CD8-positive, alpha-beta memory T cell (primary cell): Measurements from ENCODE around the gene VRK2. TPM values are rescaled to one million over a fixed set of nuclear protein-coding genes. Genes with fewer than 3 reads are reported as not detected.

Source experiments
- CTCF ChIA-PET: fragments of 350-600 bp; sonication (Branson Sonifier 250); formaldehyde crosslinking; loops from one replicate; lab custom pipeline; 2021; ENCODE audit warnings: antibody characterized with exemption; lab: Charles Lee
- POLR2A ChIA-PET: fragments of 350-600 bp; sonication (Branson Sonifier 250); formaldehyde crosslinking; loops from one replicate; lab custom pipeline; 2021; ENCODE audit warnings: antibody characterized with exemption; lab: Charles Lee
- DNase-seq, 5 donors: peaks; one replicate each; pipeline versions ENCODE4 v3.0.0 to v3.0.0-alpha.2; 2020 to 2022; ENCODE audit warnings: mixed read lengths in 1 of 5
- H3K27ac ChIP-seq: one replicate; pipeline ENCODE4 v1.7.0; 2013; ENCODE audit warnings: low read depth, mild to moderate bottlenecking, low read length, moderate library complexity
- H3K27me3 ChIP-seq: 2 replicates; pipeline ENCODE4 v1.7.0; 2013; ENCODE audit warnings: low read length, mild to moderate bottlenecking; ENCODE audit not compliant: insufficient read depth, poor library complexity, severe bottlenecking
- H3K36me3 ChIP-seq: 2 replicates; pipeline ENCODE4 v1.7.0; 2013; ENCODE audit warnings: mild to moderate bottlenecking, low read length, moderate library complexity; ENCODE audit not compliant: insufficient read depth
- H3K4me1 ChIP-seq: 2 replicates; pipeline ENCODE4 v1.7.0; 2013; ENCODE audit warnings: mild to moderate bottlenecking, low read length, moderate library complexity; ENCODE audit not compliant: insufficient read depth
- H3K4me3 ChIP-seq: 2 replicates; pipeline ENCODE4 v1.7.0; 2013; ENCODE audit warnings: mild to moderate bottlenecking, low read length
- H3K9me3 ChIP-seq: 2 replicates; pipeline ENCODE4 v1.7.0; 2013; ENCODE audit warnings: mild to moderate bottlenecking, low read length
- H3K27ac Mint-ChIP-seq, 8 donors: one replicate each; pipeline ENCODE4 v1.8.0; 2020 to 2021; ENCODE audit warnings: mixed read lengths in 8 of 8, mild to moderate bottlenecking in 6 of 8, inconsistent platforms in 3 of 8, moderate library complexity in 3 of 8
- H3K27me3 Mint-ChIP-seq, 2 donors: one replicate each; pipeline ENCODE4 v1.8.0; 2020 to 2021; ENCODE audit warnings: mixed read lengths in 2 of 2, mild to moderate bottlenecking in 1 of 2, moderate library complexity in 1 of 2
- H3K36me3 Mint-ChIP-seq, 3 donors: one replicate each; pipeline ENCODE4 v1.8.0; 2020 to 2021; ENCODE audit warnings: mixed read lengths in 3 of 3, inconsistent platforms in 1 of 3, mild to moderate bottlenecking in 1 of 3
- H3K4me1 Mint-ChIP-seq, 3 donors: one replicate each; pipeline ENCODE4 v1.8.0; 2020 to 2021; ENCODE audit warnings: mixed read lengths in 3 of 3, inconsistent platforms in 1 of 3, mild to moderate bottlenecking in 1 of 3
- H3K4me3 Mint-ChIP-seq, 7 donors: one replicate each; pipeline ENCODE4 v1.8.0; 2020 to 2021; ENCODE audit warnings: mixed read lengths in 7 of 7, mild to moderate bottlenecking in 6 of 7, moderate library complexity in 4 of 7, inconsistent platforms in 2 of 7
- H3K9me3 Mint-ChIP-seq, 5 donors: one replicate each; pipeline ENCODE4 v1.8.0; 2020 to 2022; ENCODE audit warnings: mixed read lengths in 5 of 5, mild to moderate bottlenecking in 3 of 5, moderate library complexity in 2 of 5, inconsistent platforms in 1 of 5
- polyA plus RNA-seq: library from polyadenylated mRNA; unstranded; fragments of 300-500 nt; fragmentation: Illumina TruSeq; gene quantifications from one replicate; pipeline ENCODE4 v1.2.3, GENCODE V29; 2021
- total RNA-seq, 2 experiments: library from RNA; stranded (reverse); gene quantifications; one replicate each; pipeline ENCODE4 v1.2.3, GENCODE V29; 2021

The VRK2 gene
- total and polyA plus RNA-seq, 3 experiments from 2014 or later: 21.8 to 30.4 (median 27.6) TPM

DNA sequence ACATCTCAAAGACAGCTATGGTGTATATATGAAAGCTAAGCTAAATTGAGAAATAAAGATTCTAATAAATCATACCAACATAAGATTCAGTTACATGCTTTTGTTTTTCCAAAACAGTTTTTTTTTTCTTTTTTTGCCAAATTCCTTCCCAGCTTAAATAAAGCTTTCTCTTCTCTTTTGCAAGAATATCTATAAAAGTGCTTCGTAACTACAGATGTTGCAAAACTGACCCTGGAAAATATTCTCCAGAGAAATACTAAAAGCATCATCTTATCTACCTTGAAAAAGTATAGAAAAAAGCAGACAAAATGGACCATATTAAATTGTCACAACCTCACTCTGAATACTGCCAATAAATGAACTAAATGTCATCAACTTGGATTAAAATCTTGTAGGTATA is 155.8 kb downstream of the VRK2 start:
- no peak overlapping the region for H3K4me3 ChIP-seq
- H3K36me3 ChIP-seq: no peaks in the 10 kb centered on the region
- no peak overlapping the region for H3K27ac Mint-ChIP-seq
- no peak overlapping the region for H3K27ac ChIP-seq
- no peaks in the 10 kb centered on the region for H3K27me3 ChIP-seq
- no peak overlapping the region for H3K4me3 Mint-ChIP-seq
- H3K4me1 ChIP-seq: no peaks in the 10 kb centered on the region
- DNase-seq: no peak
- H3K9me3 ChIP-seq: no peaks in the 10 kb centered on the region
- no peaks in the 10 kb centered on the region for H3K9me3 Mint-ChIP-seq
- POLR2A ChIA-PET: no interaction called here
- peaks cover 0 to 4% (median 0%) of the 10 kb centered on the region in 3 donors for H3K36me3 Mint-ChIP-seq
- H3K4me1 Mint-ChIP-seq: no peaks in the 10 kb centered on the region
- H3K27me3 Mint-ChIP-seq: no peaks in the 10 kb centered on the region
- CTCF ChIA-PET: no interaction called here

DNA sequence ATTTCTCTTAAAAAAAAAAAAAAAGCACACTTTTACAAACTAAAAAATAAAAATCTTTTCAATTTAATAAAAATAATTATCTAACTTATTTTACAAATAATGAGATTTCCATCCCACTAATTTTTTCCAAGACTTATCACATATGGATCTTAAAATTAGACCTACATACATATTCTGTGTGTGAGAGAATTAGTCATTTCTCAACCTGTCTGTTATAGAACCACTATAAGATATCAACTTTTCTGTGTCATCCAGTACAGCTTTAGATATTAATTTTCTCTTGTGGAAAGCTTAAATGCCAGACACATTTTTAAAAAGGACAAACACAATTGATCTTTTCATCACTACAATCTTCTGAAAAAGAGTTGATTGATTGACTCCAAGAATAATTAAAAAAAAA is 156.4 kb downstream of the VRK2 start:
- no peaks in the 10 kb centered on the region for H3K27me3 Mint-ChIP-seq

DNA sequence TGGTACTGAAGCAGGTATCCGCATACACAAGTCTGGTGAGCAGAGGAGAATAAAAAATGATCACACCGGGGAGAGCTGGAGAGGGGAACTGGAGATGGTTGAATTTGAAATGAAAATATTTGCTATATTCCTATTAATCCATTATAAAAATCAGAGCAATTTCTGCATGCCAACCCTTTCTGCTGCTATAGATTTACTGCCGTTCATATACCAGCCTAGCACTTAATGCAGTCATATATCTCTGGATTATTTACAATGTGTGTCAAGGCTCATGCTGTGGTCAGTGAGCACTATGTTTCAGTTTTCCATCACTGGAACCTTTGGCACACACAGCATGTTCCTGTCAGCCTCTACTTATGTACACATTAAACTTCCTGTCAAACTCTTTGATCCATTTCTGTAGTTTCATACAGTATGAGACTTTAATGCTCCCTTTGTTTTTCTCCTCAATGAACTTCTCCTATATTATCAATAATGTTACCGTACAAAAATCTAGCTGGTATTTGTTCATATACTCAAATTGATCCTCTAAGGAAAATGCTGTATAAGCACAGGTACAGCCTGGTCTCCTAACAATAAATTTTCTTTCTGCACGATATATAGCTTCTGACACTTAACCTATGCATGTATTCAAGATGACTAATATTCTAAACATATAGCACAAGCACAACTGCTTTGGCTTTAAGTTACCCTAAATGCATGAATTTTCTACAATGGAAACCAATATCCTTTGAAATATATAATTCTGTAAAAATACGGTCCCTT is 157.8 kb downstream of the VRK2 start:
- no peaks in the 10 kb centered on the region for H3K4me1 ChIP-seq
- H3K4me3 Mint-ChIP-seq: no peak overlapping the region
- POLR2A ChIA-PET: no interaction called here
- no peaks in the 10 kb centered on the region for H3K9me3 Mint-ChIP-seq
- peaks cover 0 to 4% (median 0%) of the 10 kb centered on the region in 3 donors for H3K36me3 Mint-ChIP-seq
- H3K27me3 Mint-ChIP-seq: no peaks in the 10 kb centered on the region
- DNase-seq: no peak
- CTCF ChIA-PET: no interaction called here
- no peaks in the 10 kb centered on the region for H3K27me3 ChIP-seq
- H3K36me3 ChIP-seq: no peaks in the 10 kb centered on the region
- no peak overlapping the region for H3K27ac ChIP-seq
- no peak overlapping the region for H3K27ac Mint-ChIP-seq
- H3K9me3 ChIP-seq: no peaks in the 10 kb centered on the region
- H3K4me3 ChIP-seq: no peak overlapping the region
- H3K4me1 Mint-ChIP-seq: no peaks in the 10 kb centered on the region

More for the DNA sequence above, 156.4 kb downstream of the VRK2 start:
- H3K36me3 ChIP-seq: no peaks in the 10 kb centered on the region
- no peaks in the 10 kb centered on the region for H3K27me3 ChIP-seq
- ChIA-PET CTCF (no interaction called here), POLR2A (no interaction called here)
- H3K4me3 ChIP-seq: no peak overlapping the region
- Mint-ChIP-seq H3K36me3 (peaks cover 0 to 4% (median 0%) of the 10 kb centered on the region in 3 donors), H3K27ac (no peak overlapping the region), H3K4me1 (no peaks in the 10 kb centered on the region), H3K9me3 (no peaks in the 10 kb centered on the region), H3K4me3 (no peak overlapping the region)
- H3K4me1 ChIP-seq: no peaks in the 10 kb centered on the region
- H3K27ac ChIP-seq: no peak overlapping the region
- H3K9me3 ChIP-seq: no peaks in the 10 kb centered on the region
- DNase-seq: no peak

DNA sequence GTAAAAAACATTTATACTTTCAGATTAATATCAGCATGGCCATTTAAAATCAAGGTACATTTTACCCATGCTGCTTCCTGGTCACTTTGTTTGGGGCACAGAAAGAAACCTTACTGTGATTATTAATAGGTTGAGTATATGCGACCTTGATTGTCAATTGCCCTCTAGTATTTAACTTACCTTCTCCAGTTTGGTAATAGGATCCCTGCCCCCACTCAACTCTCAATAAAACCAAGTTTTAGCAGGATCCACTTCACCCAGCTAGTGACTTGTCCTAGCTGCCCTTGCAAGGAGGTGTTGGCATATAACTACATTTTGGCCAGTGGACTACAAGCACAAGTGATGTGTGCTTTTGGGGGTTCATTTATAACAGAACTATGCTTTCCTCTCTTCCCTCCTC is 160.2 kb downstream of the VRK2 start:
- no peak for DNase-seq
- Mint-ChIP-seq H3K27me3 (no peaks in the 10 kb centered on the region), H3K36me3 (peaks cover 10 to 21% (median 17%) of the 10 kb centered on the region in 3 donors), H3K4me1 (no peaks in the 10 kb centered on the region), H3K4me3 (no peak overlapping the region), H3K9me3 (peaks cover 0 to 11% (median 11%) of the 10 kb centered on the region in 5 donors), H3K27ac (no peak overlapping the region)
- CTCF ChIA-PET: no interaction called here
- H3K9me3 ChIP-seq: no peaks in the 10 kb centered on the region
- no peak overlapping the region for H3K4me3 ChIP-seq
- no peaks in the 10 kb centered on the region for H3K4me1 ChIP-seq
- POLR2A ChIA-PET: no interaction called here
- H3K27me3 ChIP-seq: no peaks in the 10 kb centered on the region
- no peaks in the 10 kb centered on the region for H3K36me3 ChIP-seq
- no peak overlapping the region for H3K27ac ChIP-seq

DNA sequence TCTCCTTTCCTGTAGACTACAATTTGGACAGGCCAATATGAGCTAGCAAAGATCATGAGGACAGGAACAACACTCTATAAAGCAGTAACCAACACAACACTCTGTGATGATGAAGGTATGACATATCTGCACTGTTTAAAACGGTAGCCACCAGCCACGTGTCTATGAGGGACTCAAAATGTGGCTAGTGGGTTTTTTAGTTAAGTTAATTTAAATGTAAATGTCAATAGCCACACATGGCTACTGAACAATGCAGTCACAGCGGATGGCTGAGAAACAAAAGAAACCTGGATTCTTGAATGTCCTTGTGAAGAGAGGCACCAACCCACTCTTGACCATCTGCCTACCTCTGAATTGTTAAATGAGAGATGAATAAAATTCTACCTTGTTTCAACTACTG is 160.6 kb downstream of the VRK2 start:
- Histone ChIP-seq H3K4me1 (no peaks in the 10 kb centered on the region), H3K9me3 (no peaks in the 10 kb centered on the region), H3K27ac (no peak overlapping the region), H3K36me3 (no peaks in the 10 kb centered on the region), H3K4me3 (no peak overlapping the region), H3K27me3 (no peaks in the 10 kb centered on the region)
- CTCF ChIA-PET: no interaction called here
- peaks cover 0 to 15% (median 13%) of the 10 kb centered on the region in 5 donors for H3K9me3 Mint-ChIP-seq
- peaks cover 14 to 25% (median 21%) of the 10 kb centered on the region in 3 donors for H3K36me3 Mint-ChIP-seq
- POLR2A ChIA-PET: no interaction called here
- H3K27me3 Mint-ChIP-seq: no peaks in the 10 kb centered on the region
- no peak overlapping the region for H3K4me3 Mint-ChIP-seq
- H3K4me1 Mint-ChIP-seq: no peaks in the 10 kb centered on the region
- no peak for DNase-seq
- H3K27ac Mint-ChIP-seq: no peak overlapping the region

Other genes with a start within 250 kb of the VRK2 start
- 10 to 100 TPM; 22.6 to 25.1 TPM for gene FANCL, start 194.5 kb downstream of the VRK2 start, total RNA-seq
- 8.3 TPM for gene FANCL, start 194.5 kb downstream of the VRK2 start, polyA plus RNA-seq